ENCODE measurements around the gene SORCS3. TPM values are rescaled to one million over a fixed set of nuclear protein-coding genes. Genes with fewer than 3 reads are reported as not detected.

SORCS3 gene
- total RNA-seq, 1 experiment from 2014 or later, result not detected

DNA sequence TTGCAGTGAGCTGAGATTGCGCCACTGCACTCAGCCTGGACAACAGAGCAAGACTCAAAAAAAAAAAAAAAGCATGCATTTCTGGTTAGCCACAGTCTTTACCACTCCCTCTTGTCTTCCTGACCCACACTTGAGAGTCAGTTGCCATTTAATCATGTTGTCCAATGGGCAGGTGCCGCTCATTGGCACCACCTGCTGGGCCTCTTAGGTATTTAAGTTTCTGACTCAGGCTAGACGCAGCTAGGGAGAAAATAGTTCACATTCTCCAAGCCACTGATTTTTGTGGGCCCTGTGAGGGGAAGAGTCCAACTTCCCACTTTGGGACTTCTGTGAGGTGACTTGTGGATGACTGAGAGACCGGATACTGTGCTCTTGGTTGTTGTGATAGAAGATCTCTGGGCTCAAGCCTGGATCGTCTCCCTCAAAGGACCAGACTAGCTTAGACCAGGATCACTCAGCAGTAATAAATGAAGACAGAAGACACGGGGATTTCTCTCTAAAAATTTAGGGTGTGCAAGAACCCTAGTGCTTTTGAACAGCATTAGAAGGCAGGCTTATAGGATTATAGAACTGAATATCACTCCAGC, 26.8 kb upstream of the SORCS3 start:
- H3K9me3 ChIP-seq (ENCODE audit: control insufficient read depth, insufficient read depth, low read depth, low read length), result no peaks in the 10 kb centered on the region
- no TSS peak for BruUV-seq (replicated peaks)
- no peak for DNase-seq (ENCODE audit: low read depth, low spot score)
- H3K36me3 ChIP-seq (ENCODE audit: control insufficient read depth, insufficient read depth, low read length), result no peaks in the 10 kb centered on the region
- in situ Hi-C loops (cut with HindIII; ENCODE audit: low pct_unique_long_range_greater_than_20kb, low sequenced_read_pairs), result no loop called here
- no peaks in the 10 kb centered on the region for H3K4me1 ChIP-seq (ENCODE audit: control insufficient read depth, insufficient read depth, low read length)
- peak; percentile 90 for ATAC-seq
- no peaks in the 10 kb centered on the region for H3K27me3 ChIP-seq (ENCODE audit: control insufficient read depth, insufficient read depth, low read length)
- no peak overlapping the region for H3K27ac ChIP-seq (ENCODE audit: low read length)
- no peak overlapping the region for H3K4me3 ChIP-seq (ENCODE audit: low read depth in 2 of 2, low read length in 2 of 2)
- CTCF ChIA-PET, result interaction anchor here (0.6 to 0.8 kb wide), 5 partner anchors 35 to 1812 kb away, joined by 3 to 4 read pairs (median 4); no protein-coding TSS in a partner anchor
- intact Hi-C loops (cut with micrococcal nuclease; ENCODE audit: unreplicated experiment), result loop anchor here (2.0 kb wide), 1 partner anchor 208 kb away; no protein-coding TSS in a partner anchor
- TF ChIP-seq SIN3A (IDR thresholded peaks at IDR 0.05; ENCODE audit: borderline replicate concordance, insufficient read depth, low read depth, low read length) (no peak), TCF7L2 (IDR thresholded peaks at IDR 0.05; ENCODE audit: low read depth, low read length) (no peak), POLR2AphosphoS5 (IDR thresholded peaks at IDR 0.05; ENCODE audit: low read depth, low read length) (no peak)
- TF ChIP-seq, protein P1, sequence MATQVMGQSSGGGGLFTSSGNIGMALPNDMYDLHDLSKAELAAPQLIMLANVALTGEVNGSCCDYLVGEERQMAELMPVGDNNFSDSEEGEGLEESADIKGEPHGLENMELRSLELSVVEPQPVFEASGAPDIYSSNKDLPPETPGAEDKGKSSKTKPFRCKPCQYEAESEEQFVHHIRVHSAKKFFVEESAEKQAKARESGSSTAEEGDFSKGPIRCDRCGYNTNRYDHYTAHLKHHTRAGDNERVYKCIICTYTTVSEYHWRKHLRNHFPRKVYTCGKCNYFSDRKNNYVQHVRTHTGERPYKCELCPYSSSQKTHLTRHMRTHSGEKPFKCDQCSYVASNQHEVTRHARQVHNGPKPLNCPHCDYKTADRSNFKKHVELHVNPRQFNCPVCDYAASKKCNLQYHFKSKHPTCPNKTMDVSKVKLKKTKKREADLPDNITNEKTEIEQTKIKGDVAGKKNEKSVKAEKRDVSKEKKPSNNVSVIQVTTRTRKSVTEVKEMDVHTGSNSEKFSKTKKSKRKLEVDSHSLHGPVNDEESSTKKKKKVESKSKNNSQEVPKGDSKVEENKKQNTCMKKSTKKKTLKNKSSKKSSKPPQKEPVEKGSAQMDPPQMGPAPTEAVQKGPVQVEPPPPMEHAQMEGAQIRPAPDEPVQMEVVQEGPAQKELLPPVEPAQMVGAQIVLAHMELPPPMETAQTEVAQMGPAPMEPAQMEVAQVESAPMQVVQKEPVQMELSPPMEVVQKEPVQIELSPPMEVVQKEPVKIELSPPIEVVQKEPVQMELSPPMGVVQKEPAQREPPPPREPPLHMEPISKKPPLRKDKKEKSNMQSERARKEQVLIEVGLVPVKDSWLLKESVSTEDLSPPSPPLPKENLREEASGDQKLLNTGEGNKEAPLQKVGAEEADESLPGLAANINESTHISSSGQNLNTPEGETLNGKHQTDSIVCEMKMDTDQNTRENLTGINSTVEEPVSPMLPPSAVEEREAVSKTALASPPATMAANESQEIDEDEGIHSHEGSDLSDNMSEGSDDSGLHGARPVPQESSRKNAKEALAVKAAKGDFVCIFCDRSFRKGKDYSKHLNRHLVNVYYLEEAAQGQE (IDR thresholded peaks at IDR 0.05; ENCODE audit: insufficient read depth in 1 of 2, low read depth in 2 of 2, low read length in 1 of 2), result no peak
- TF ChIP-seq, protein P2, sequence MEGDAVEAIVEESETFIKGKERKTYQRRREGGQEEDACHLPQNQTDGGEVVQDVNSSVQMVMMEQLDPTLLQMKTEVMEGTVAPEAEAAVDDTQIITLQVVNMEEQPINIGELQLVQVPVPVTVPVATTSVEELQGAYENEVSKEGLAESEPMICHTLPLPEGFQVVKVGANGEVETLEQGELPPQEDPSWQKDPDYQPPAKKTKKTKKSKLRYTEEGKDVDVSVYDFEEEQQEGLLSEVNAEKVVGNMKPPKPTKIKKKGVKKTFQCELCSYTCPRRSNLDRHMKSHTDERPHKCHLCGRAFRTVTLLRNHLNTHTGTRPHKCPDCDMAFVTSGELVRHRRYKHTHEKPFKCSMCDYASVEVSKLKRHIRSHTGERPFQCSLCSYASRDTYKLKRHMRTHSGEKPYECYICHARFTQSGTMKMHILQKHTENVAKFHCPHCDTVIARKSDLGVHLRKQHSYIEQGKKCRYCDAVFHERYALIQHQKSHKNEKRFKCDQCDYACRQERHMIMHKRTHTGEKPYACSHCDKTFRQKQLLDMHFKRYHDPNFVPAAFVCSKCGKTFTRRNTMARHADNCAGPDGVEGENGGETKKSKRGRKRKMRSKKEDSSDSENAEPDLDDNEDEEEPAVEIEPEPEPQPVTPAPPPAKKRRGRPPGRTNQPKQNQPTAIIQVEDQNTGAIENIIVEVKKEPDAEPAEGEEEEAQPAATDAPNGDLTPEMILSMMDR (IDR thresholded peaks at IDR 0.05), result peak; percentile 86
- POLR2A ChIA-PET, result no interaction called here

DNA sequence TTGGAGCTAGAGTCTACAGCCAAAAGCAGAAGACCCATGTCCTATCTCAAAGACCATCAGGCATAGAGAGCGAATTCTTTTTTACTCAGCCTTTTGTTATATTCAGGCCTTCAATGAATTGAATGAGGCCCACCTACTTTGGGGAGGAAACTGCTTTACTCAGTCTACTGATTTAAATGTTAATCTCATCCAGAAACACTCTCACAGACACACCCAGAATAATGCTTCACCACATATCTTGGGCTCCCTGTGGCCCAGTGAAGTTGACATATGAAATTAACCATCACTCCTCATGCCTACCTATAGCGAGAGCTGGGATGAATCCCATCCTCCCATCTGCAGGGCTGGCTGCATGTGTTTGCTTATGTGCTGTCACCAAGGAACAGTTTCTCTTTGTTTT, 26.0 kb upstream of the SORCS3 start:
- in situ Hi-C loops (cut with HindIII; ENCODE audit: low pct_unique_long_range_greater_than_20kb, low sequenced_read_pairs), result no loop called here
- CTCF ChIA-PET, result no interaction called here

More for the DNA sequence above, 26.0 kb upstream of the SORCS3 start:
- no peak for ATAC-seq
- Histone ChIP-seq H3K36me3 (ENCODE audit: control insufficient read depth, insufficient read depth, low read length) (no peaks in the 10 kb centered on the region), H3K4me3 (ENCODE audit: low read depth in 2 of 2, low read length in 2 of 2) (no peak overlapping the region), H3K9me3 (ENCODE audit: control insufficient read depth, insufficient read depth, low read depth, low read length) (no peaks in the 10 kb centered on the region), H3K27ac (ENCODE audit: low read length) (no peak overlapping the region), H3K27me3 (ENCODE audit: control insufficient read depth, insufficient read depth, low read length) (no peaks in the 10 kb centered on the region), H3K4me1 (ENCODE audit: control insufficient read depth, insufficient read depth, low read length) (no peaks in the 10 kb centered on the region)
- intact Hi-C loops (cut with micrococcal nuclease; ENCODE audit: unreplicated experiment), result loop anchor here (2.0 kb wide), 1 partner anchor 208 kb away; no protein-coding TSS in a partner anchor
- POLR2A ChIA-PET, result no interaction called here
- no peak for DNase-seq (ENCODE audit: low read depth, low spot score)
- TF ChIP-seq, protein P1 (IDR thresholded peaks at IDR 0.05; ENCODE audit: insufficient read depth in 1 of 2, low read depth in 2 of 2, low read length in 1 of 2), result no peak
- TF ChIP-seq TCF7L2 (IDR thresholded peaks at IDR 0.05; ENCODE audit: low read depth, low read length) (no peak), SIN3A (IDR thresholded peaks at IDR 0.05; ENCODE audit: borderline replicate concordance, insufficient read depth, low read depth, low read length) (no peak), POLR2AphosphoS5 (IDR thresholded peaks at IDR 0.05; ENCODE audit: low read depth, low read length) (no peak)
- TF ChIP-seq, protein P2 (IDR thresholded peaks at IDR 0.05), result no peak
- BruUV-seq (replicated peaks), result no TSS peak
